ENCODE results near the gene SLC25A26.
A peak's percentile ranks its signal among the peaks of the same experiment; 100 is the strongest.

SLC25A26 gene

GRCh38 chr3:66227051-66227450, 6.2 kb downstream of the SLC25A26 start:
- no peak for DNase-seq (ENCODE audit: low spot score)

GRCh38 chr3:66227915-66228314, 7.1 kb downstream of the SLC25A26 start:
- DNase-seq (ENCODE audit: low spot score) = no peak

- DNase-seq (ENCODE audit: low spot score) = peak; percentile 26
Measured at GRCh38 chr3:66228707-66229106, 7.9 kb downstream of the SLC25A26 start.

GRCh38 chr3:66229931-66230330, 9.1 kb downstream of the SLC25A26 start:
- DNase-seq (ENCODE audit: low spot score) = no peak

GRCh38 chr3:66233033-66233432, 12.2 kb downstream of the SLC25A26 start:
- DNase-seq (ENCODE audit: low spot score) = no peak

GRCh38 chr3:66236281-66236680, 15.5 kb downstream of the SLC25A26 start:
- no peak for DNase-seq (ENCODE audit: low spot score)

- no peak for DNase-seq (ENCODE audit: low spot score)
Measured at GRCh38 chr3:66237552-66237951, 16.8 kb downstream of the SLC25A26 start.

- no peak for DNase-seq (ENCODE audit: low spot score)
Measured at GRCh38 chr3:66239513-66240123, 18.8 kb downstream of the SLC25A26 start.

GRCh38 chr3:66241466-66241865, 20.7 kb downstream of the SLC25A26 start:
- DNase-seq (ENCODE audit: low spot score) = no peak

GRCh38 chr3:66242788-66243464, 22.1 kb downstream of the SLC25A26 start:
- DNase-seq (ENCODE audit: low spot score) = no peak

- no peak for DNase-seq (ENCODE audit: low spot score)
Measured at GRCh38 chr3:66248641-66249040, 27.8 kb downstream of the SLC25A26 start.

GRCh38 chr3:66253790-66254620, 33.2 kb downstream of the SLC25A26 start:
- DNase-seq (ENCODE audit: low spot score) = peak; percentile 37

GRCh38 chr3:66255865-66256264, 35.1 kb downstream of the SLC25A26 start:
- no peak for DNase-seq (ENCODE audit: low spot score)

GRCh38 chr3:66256806-66257205, 36.0 kb downstream of the SLC25A26 start:
- DNase-seq (ENCODE audit: low spot score) = no peak

GRCh38 chr3:66259566-66260255, 38.9 kb downstream of the SLC25A26 start:
- DNase-seq (ENCODE audit: low spot score) = peak; percentile 26

- DNase-seq (ENCODE audit: low spot score) = no peak
Measured at GRCh38 chr3:66260431-66260830, 39.6 kb downstream of the SLC25A26 start.

GRCh38 chr3:66261355-66261754, 40.6 kb downstream of the SLC25A26 start:
- peak; percentile 71 for DNase-seq (ENCODE audit: low spot score)

GRCh38 chr3:66265649-66266048, 44.8 kb downstream of the SLC25A26 start:
- DNase-seq (ENCODE audit: low spot score) = no peak

GRCh38 chr3:66266551-66266950, 45.8 kb downstream of the SLC25A26 start:
- no peak for DNase-seq (ENCODE audit: low spot score)

- DNase-seq (ENCODE audit: low spot score) = no peak
Measured at GRCh38 chr3:66267031-66267430, 46.2 kb downstream of the SLC25A26 start.

GRCh38 chr3:66267906-66268305, 47.1 kb downstream of the SLC25A26 start:
- DNase-seq (ENCODE audit: low spot score) = peak; percentile 15

GRCh38 chr3:66268864-66269263, 48.1 kb downstream of the SLC25A26 start:
- no peak for DNase-seq (ENCODE audit: low spot score)

Measured in kidney tubule cell (primary cell).